ENCODE results near the gene DOCK6.

DNA sequence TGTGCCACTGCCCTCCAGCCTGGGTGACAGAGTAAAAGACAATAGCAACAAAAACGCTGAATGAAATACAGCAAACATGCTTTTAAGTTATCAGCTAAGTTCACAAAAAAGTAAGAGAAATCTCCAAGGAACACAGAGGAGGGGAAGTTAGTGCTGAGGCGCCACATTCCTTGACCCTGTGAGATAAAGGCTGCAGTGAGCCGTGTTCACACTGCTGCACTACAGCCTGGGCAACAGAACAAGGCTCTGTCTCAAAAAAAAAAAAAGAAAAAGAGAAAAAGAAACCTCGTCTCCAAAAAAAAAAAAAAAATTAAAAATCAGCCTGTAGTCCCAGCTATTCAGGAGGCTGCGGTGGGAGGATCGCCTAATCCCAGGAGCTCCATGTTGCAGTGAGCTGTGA lies 16.3 kb upstream of the DOCK6 start:
- TF ChIP-seq POLR2A (IDR thresholded peaks at IDR 0.05; ENCODE audit: low read length) (no peak), GATA1 (IDR thresholded peaks at IDR 0.05; ENCODE audit: low read depth, low read length) (no peak)

All from erythroblast (primary cell).